GM21717 (cell line): ENCODE measurements around the gene IL22RA1.

Source experiments
- ATAC-seq: cut with Tn5 transposase; IDR thresholded peaks from one replicate; pipeline ENCODE4 v1.9.1; 2021; ENCODE audit warnings: mild to moderate bottlenecking, moderate library complexity; ENCODE audit not compliant: unreplicated experiment

IL22RA1 gene, protein sequence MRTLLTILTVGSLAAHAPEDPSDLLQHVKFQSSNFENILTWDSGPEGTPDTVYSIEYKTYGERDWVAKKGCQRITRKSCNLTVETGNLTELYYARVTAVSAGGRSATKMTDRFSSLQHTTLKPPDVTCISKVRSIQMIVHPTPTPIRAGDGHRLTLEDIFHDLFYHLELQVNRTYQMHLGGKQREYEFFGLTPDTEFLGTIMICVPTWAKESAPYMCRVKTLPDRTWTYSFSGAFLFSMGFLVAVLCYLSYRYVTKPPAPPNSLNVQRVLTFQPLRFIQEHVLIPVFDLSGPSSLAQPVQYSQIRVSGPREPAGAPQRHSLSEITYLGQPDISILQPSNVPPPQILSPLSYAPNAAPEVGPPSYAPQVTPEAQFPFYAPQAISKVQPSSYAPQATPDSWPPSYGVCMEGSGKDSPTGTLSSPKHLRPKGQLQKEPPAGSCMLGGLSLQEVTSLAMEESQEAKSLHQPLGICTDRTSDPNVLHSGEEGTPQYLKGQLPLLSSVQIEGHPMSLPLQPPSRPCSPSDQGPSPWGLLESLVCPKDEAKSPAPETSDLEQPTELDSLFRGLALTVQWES

GRCh38 chr1:24142546-24143534 lies at the start of gene IL22RA1:
Gene IL22RA1, minus strand, starts transcription at chr1:24143140. Its CDS starts 58 bp downstream, at chr1:24143082.
- no peak for ATAC-seq

DNA sequence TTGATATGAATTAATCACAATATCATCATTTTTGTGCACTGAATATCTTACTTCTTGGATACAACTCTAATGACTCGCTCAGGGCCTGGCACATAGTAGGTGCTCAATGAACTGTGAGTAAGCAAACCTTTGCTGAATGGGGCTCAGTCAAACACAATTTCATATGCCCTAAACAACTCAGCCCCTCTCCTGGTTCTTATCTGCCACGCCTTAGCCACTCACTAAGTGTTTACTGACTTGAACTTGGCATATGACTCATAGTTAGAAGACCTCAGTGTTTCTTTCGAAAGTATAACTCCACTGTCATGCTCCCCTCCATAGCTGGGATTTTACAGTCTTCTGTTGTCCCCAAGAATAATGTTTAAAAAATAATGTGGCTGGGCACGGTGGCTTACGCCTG lies 48.9 kb upstream of the IL22RA1 start:
- no peak for ATAC-seq

- peak; percentile 32 for ATAC-seq
These were observed 48.1 kb upstream of the IL22RA1 start for GRCh38 chr1:24190983-24191461.

- ATAC-seq: no peak
These were observed 46.6 kb upstream of the IL22RA1 start for GRCh38 chr1:24189528-24189927.

DNA sequence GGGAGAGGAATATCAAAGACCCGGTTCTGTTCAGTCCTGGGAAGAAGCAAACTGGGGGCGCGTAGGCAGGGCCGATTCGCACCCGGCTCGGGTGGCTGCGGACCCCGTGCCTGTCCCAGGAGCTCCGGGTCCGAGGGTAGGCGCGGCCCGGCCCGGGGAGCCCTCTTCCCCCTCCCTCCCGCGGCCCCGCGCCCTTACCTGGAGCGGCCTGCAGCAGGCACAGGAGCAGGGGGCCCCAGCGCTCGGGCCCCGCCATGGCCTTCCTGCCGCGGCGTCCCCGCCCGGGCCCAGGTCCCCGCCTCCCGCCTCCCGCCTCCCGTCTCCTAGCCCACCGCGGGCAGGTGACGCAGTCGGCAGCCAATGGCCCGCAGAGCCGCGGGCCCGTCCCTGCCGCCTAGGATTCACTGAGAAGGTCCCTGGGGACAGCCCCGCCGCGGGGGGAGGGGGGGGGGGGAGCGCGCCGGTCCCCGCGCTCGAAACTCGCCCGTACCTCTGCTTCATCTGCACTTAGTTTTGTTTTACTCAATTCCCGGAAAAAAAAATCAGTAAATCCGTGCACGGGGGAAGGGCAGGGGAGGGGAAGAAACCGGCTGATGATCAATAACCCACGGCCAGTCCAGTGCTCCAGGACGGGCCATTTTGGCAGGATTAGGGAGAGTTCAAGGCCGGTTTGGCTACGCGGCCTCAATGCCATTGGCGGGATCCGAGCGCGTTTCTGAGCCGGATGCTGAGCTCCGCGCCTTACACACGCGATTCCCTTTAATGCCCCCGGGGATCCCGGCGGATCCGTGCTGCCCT lies 44.3 kb upstream of the IL22RA1 start, which contains the start of gene IFNLR1:
TSS of gene IFNLR1 (minus strand) at position 297 of the 798 bp plus-strand sequence. CDS start at position 256, 41 bp downstream.
- ATAC-seq: no peak

GRCh38 chr1:24186711-24186992 lies 43.7 kb upstream of the IL22RA1 start:
- ATAC-seq: no peak

GRCh38 chr1:24186031-24186710 lies 43.2 kb upstream of the IL22RA1 start:
- ATAC-seq: no peak

- ATAC-seq: no peak
These were observed 42.1 kb upstream of the IL22RA1 start for GRCh38 chr1:24185076-24185475.

DNA sequence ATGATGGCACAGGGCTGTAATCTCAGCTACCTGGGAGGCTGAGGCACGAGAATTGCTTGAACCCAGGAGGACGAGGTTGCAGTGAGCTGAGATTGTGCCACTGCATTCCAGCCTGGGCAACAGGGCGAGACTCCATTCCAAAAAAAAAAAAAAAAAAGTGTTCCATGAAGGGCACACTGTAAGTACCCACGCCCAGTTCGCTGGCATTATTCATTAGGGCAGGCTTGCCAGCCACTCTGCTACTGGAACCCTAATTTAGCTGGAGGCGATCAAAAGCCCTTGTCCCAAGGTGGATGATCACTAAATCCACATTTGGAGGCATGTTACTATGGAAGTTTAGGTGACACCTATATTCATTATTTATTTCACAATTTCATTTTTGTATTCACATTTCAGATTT lies 39.1 kb upstream of the IL22RA1 start:
- no peak for ATAC-seq

GRCh38 chr1:24181619-24182018 lies 38.7 kb upstream of the IL22RA1 start:
- no peak for ATAC-seq

GRCh38 chr1:24180676-24181075 lies 37.7 kb upstream of the IL22RA1 start:
- ATAC-seq: no peak

- no peak for ATAC-seq
These were observed 36.4 kb upstream of the IL22RA1 start for GRCh38 chr1:24179251-24179840.

- ATAC-seq: no peak
These were observed 35.5 kb upstream of the IL22RA1 start for GRCh38 chr1:24178407-24178806.

GRCh38 chr1:24177161-24177560 lies 34.2 kb upstream of the IL22RA1 start:
- no peak for ATAC-seq

DNA sequence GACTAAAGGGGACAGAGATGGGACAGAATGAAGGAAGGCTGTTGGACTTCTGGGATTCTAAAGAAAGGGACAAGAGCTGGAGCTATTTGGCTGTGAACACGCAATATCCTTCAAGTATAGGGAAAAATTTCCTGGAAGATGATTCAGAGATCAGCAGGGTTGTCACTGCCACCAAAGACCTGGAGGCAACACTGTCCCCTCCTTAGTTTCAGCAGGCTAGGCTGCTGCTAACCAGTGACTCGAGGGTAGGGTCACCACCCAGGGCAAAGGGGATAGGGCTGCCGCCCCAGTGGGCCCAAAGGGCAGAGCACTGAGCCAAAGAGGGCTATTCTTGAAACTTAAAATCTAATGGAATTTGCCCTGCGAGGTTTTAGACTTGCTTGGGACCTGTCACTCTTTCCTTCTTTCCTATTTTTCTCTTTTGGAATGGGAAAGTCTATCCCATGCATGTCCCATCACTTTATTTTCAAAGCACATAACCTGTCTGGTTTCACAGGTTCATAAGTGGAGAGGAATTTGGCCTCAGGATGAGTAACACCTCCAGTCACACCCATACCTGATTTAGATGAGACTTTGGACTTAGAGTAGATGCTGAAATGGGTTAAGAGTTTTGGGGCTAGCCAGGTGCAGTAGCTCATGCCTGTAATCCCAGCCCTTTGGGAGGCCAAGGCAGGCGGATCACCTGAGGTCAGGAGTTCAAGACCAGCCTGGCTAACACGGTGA lies 32.3 kb upstream of the IL22RA1 start:
- ATAC-seq: no peak

DNA sequence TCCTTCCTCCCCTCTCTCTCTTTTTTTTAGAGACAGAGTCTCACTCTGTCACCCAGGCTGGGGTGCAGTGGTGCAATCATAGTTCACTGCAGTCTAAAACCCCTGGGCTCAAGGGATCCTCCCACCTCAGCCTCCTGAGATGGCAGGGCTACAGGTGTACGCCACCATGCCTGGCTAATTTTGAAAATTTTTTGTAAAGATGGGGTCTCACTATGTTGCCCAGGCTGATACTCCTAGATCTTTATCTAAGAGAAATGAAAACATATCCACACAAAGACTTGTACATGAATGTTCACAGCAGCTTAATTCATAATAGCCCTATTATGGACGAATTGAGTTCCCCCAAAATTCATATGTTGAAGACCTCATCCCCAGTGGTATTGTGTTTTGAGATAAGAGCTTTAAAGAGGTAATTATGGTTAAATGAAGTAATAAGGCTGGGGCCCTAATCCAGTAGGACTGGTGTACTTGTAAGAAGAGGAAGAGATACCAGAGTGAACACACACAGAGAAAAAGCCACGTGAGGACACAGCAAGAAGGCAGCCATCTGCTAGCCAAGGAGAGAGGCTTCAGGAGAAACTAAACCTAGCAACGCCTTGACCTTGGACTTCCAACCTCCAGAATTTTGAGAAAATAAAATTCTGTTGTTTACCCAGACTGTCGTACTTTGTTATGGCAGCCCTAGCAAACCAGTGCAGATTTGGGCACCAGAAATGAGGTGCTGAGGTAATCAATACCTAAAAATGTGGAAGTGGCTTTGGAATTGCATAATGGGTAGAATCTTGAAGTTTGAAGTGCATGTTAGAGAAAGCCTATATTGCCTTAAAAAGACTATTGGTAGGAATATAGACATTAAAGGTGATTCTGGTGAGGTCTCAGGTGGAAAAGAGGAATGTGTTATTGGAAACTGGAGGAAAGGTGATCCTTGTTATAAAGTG lies 31.0 kb upstream of the IL22RA1 start:
- ATAC-seq: no peak

DNA sequence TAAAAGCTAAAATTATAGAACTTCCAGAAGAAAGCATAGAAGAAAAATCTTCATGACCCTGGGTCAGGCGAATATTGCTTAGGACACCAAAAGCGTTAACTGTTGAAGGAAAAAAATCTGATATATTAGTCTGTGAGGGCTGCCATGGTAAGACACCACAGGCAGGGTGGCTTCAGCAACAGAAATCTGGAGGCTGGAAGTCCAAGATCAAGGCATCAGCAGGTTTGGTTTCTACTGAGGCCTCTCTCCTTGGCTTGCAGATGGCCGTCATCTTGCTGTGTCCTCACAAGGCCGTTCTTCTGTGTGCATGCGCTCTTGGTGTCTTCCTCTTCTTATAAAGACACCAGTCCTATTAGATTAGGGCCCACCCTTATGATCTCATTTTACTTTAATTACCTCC lies 29.7 kb upstream of the IL22RA1 start:
- ATAC-seq: no peak

DNA sequence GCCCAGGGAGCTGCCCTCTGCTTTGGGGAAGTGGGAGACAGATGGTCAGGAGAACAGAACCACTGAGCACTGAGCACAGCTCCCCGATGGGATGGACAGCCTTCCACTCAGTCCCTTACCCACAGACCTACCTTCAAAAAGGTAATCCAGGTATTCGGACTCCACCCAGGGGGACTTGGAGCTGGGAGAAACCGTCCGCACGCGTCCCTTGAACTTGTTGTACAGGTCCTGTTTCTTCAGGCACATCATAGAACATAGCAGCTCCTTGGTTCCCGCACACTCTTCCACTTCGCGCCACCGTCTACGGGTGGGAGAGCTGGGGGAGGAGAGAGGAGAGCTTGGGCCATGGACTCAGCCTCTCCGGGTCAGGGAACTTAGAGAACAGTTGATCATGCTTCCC lies 26.3 kb upstream of the IL22RA1 start:
- ATAC-seq: no peak
